ENCODE measurements around the gene DYRK1A. TPM values are rescaled to one million over a fixed set of nuclear protein-coding genes. Genes with fewer than 3 reads are reported as not detected.

Gene DYRK1A
- total and polyA plus RNA-seq, 10 of the 15 experiments (the other 5 are each of a cell fraction or from before 2014, with no cell fraction given): 2.4 to 68.6 (median 30.7) TPM

- TF ChIP-seq BACH1 (IDR thresholded peaks at IDR 0.05; ENCODE audit: borderline replicate concordance): no peak
- no peak for TF ChIP-seq TAF1 (IDR thresholded peaks at IDR 0.05; ENCODE audit: borderline replicate concordance, low read depth, low read length)
- TF ChIP-seq MTA3 (IDR thresholded peaks at IDR 0.05; ENCODE audit: borderline replicate concordance, low read length): no peak
- no peak for TF ChIP-seq PAX8 (IDR thresholded peaks at IDR 0.05)
- TF ChIP-seq EP300 (IDR thresholded peaks at IDR 0.05; ENCODE audit: borderline replicate concordance in 1 of 2, control insufficient read depth in 1 of 2, low read depth in 2 of 2, low read length in 2 of 2): no peak
- no peak for TF ChIP-seq KAT2A (conservative IDR thresholded peaks at IDR 0.05; ENCODE audit: control insufficient read depth, low read depth, low read length)
- TF ChIP-seq HSF1 (IDR thresholded peaks at IDR 0.05; ENCODE audit: low read depth, low read length): no peak
- no peak for TF ChIP-seq NR2C2 (IDR thresholded peaks at IDR 0.05; ENCODE audit: borderline replicate concordance, control insufficient read depth, insufficient read length, low read depth)
- TF ChIP-seq SPI1 (IDR thresholded peaks at IDR 0.05; ENCODE audit: borderline replicate concordance, insufficient read depth, low read depth, low read length): no peak
- TF ChIP-seq NR2F1 (conservative IDR thresholded peaks at IDR 0.05): no peak
- no peak for TF ChIP-seq RAD51 (IDR thresholded peaks at IDR 0.05)
- TF ChIP-seq HDGF (IDR thresholded peaks at IDR 0.05): no peak
- no peak for TF ChIP-seq YY1 (IDR thresholded peaks at IDR 0.05; ENCODE audit: low read depth, low read length)
- no peak for TF ChIP-seq KDM1A (IDR thresholded peaks at IDR 0.05; ENCODE audit: borderline replicate concordance)
- DNase-seq (ENCODE audit: low read depth, low spot score) (no peak), ATAC-seq (no peak), FAIRE-seq (no peak)
- H3K4me1 ChIP-seq (ENCODE audit: control insufficient read depth, insufficient read depth, low read length): no peaks in the 10 kb centered on the region
- H3K27ac ChIP-seq (ENCODE audit: control insufficient read depth, insufficient read depth): no peak overlapping the region
- no peaks in the 10 kb centered on the region for H3K27me3 ChIP-seq (replicated peaks in 1 of 2; ENCODE audit: control insufficient read depth in 2 of 2, insufficient read depth in 2 of 2, low read length in 1 of 2)
- H3K9me3 ChIP-seq (replicated peaks; ENCODE audit: control insufficient read depth, insufficient read depth, low read length): peaks cover 2% of the 10 kb centered on the region; the same call in 1 of the 3 replicates
- CTCF ChIA-PET: interaction anchor here (1.3 to 1.8 kb wide), 3 partner anchors 8 to 41 kb away, joined by 4 to 6 read pairs (median 5); no protein-coding TSS in a partner anchor
- no peak overlapping the region for H2AFZ ChIP-seq (ENCODE audit: control insufficient read depth, low read depth, low read length)
- no peak overlapping the region for H3K4me3 ChIP-seq
- H3K4me2 ChIP-seq (ENCODE audit: control insufficient read depth, insufficient read depth): no peak overlapping the region
- intact Hi-C loops (cut with micrococcal nuclease; ENCODE audit: unreplicated experiment): no loop called here
- SMC1A ChIA-PET (ENCODE audit: uncharacterized antibody, unreplicated experiment): interaction anchor here (1.5 to 1.9 kb wide), 3 partner anchors 10 to 18 kb away, joined by 4 to 5 read pairs (median 4); no protein-coding TSS in a partner anchor
- no TSS peak for BruUV-seq (replicated peaks)
- no peaks in the 10 kb centered on the region for H4K20me1 ChIP-seq (ENCODE audit: control insufficient read depth, insufficient read depth)
- H3K9ac ChIP-seq (ENCODE audit: control insufficient read depth, insufficient read depth, low read length): no peak overlapping the region
- POLR2A ChIA-PET: no interaction called here
- in situ Hi-C loops (cut with MboI): no loop called here
- WGBS (ENCODE audit: insufficient coverage, insufficient replicate concordance, low lambda C conversion rate, missing lambda C conversion rate): 47% methylated on average over 2 of the region's 2 CpGs
- peaks cover 5 to 24% of the 10 kb centered on the region in 2 experiments; a peak in 3 of 4 replicates for H3K36me3 ChIP-seq (ENCODE audit: control insufficient read depth in 2 of 2, insufficient read depth in 2 of 2, low read length in 1 of 2)
- peaks cover 62% of the 10 kb centered on the region for H3K79me2 ChIP-seq (ENCODE audit: control insufficient read depth, insufficient read depth, low read length)
- RAD21 ChIA-PET (ENCODE audit: unreplicated experiment): no interaction called here
Measured at GRCh38 chr21:37423103-37423502, 56.5 kb downstream of the DYRK1A start.

All from GM12878 (cell line).